Hematopoietic multipotent progenitor cell (in vitro differentiated cells): ENCODE measurements around the gene OR4D2. TPM values are rescaled to one million over a fixed set of nuclear protein-coding genes. Genes with fewer than 3 reads are reported as not detected.
"Not testable (repeated sequence)": the region's sequence is repeated elsewhere in the genome, so short reads cannot be mapped to it uniquely, and the experiment has no call there.

Source experiments
- DNase-seq, 3 donors: peaks; one replicate each; pipeline ENCODE4 v3.0.0-alpha.2; 2011 to 2015; ENCODE audit warnings: low read depth in 2 of 3, low spot score in 2 of 3
- total RNA-seq: library from RNA; depleted of rRNA; stranded (reverse); fragments of >200 nt; gene quantifications from one replicate; pipeline ENCODE4 v1.2.3, GENCODE V29; 2012

OR4D2 gene
- total RNA-seq = under 0.01 TPM

- no peak for DNase-seq
Observed at GRCh38 chr17:58166682-58167081, at the start of gene OR4D2. Gene OR4D2, plus strand, starts transcription at chr17:58166982. Its CDS starts 2,674 bp downstream, at chr17:58169656.

GRCh38 chr17:58117382-58117781, 49.4 kb upstream of the OR4D2 start:
- no peak for DNase-seq

GRCh38 chr17:58119491-58119890, 47.3 kb upstream of the OR4D2 start:
- DNase-seq = no peak

GRCh38 chr17:58120195-58120822, 46.5 kb upstream of the OR4D2 start:
- DNase-seq = peak; percentile 43 to 82 (median 66)

GRCh38 chr17:58121925-58122324, 44.9 kb upstream of the OR4D2 start:
- peak; percentile 24 to 82 (median 63) for DNase-seq

- DNase-seq = no peak
Observed at GRCh38 chr17:58127846-58128245, 38.9 kb upstream of the OR4D2 start.

GRCh38 chr17:58132697-58133096, 34.1 kb upstream of the OR4D2 start:
- not testable (repeated sequence) for DNase-seq

- DNase-seq = no peak
Observed at GRCh38 chr17:58136669-58137279, 30.0 kb upstream of the OR4D2 start.

GRCh38 chr17:58141505-58141904, 25.3 kb upstream of the OR4D2 start:
- no peak for DNase-seq

GRCh38 chr17:58143335-58143734, 23.4 kb upstream of the OR4D2 start:
- DNase-seq = not testable (repeated sequence)

- no peak for DNase-seq
Observed at GRCh38 chr17:58144801-58145200, 22.0 kb upstream of the OR4D2 start.

GRCh38 chr17:58147930-58148434, 18.8 kb upstream of the OR4D2 start, which contains the start of gene OR4D1:
Gene OR4D1, plus strand, starts transcription at chr17:58148384. Its CDS starts 6,770 bp downstream, at chr17:58155154.
- DNase-seq = no peak

- no peak for DNase-seq
Observed at GRCh38 chr17:58148609-58149008, 18.2 kb upstream of the OR4D2 start.

- DNase-seq = no peak
Observed at GRCh38 chr17:58150394-58150793, 16.4 kb upstream of the OR4D2 start.

GRCh38 chr17:58153046-58153445, 13.7 kb upstream of the OR4D2 start:
- DNase-seq = peak; percentile 38 to 95 (median 87)

GRCh38 chr17:58153671-58154070, 13.1 kb upstream of the OR4D2 start:
- peak in 1 of 3 donors; percentile 37 for DNase-seq

GRCh38 chr17:58156839-58157803, 9.7 kb upstream of the OR4D2 start:
- DNase-seq = peak; percentile 35 to 70 (median 58)

GRCh38 chr17:58158181-58158580, 8.6 kb upstream of the OR4D2 start:
- DNase-seq = no peak

- no peak for DNase-seq
Observed at GRCh38 chr17:58161566-58161965, 5.2 kb upstream of the OR4D2 start.

- no peak for DNase-seq
Observed at GRCh38 chr17:58165981-58166380, 801 bp upstream of the OR4D2 start.

- no peak for DNase-seq
Observed at GRCh38 chr17:58170622-58171021, 3.8 kb downstream of the OR4D2 start.
